ENCODE measurements around the gene NRXN2. TPM values are rescaled to one million over a fixed set of nuclear protein-coding genes. Genes with fewer than 3 reads are reported as not detected.

The NRXN2 gene
- total RNA-seq, 1 donor from 2014 or later = 2.2 TPM

GRCh38 chr11:64726867-64727530 is 4.0 kb upstream of the NRXN2 start:
- H3K9ac ChIP-seq = no peak overlapping the region
- TF ChIP-seq CTCF (IDR thresholded peaks at IDR 0.05) = no peak
- no peak for TF ChIP-seq EZH2 (IDR thresholded peaks at IDR 0.05)
- no peak for TF ChIP-seq EZH2phosphoT487 (IDR thresholded peaks at IDR 0.05)
- DNase-seq (ENCODE audit: low spot score) = no peak
- no peak overlapping the region for H3K4me3 ChIP-seq
- Mint-ChIP-seq H3K4me1 (peaks cover 58% of the 10 kb centered on the region), H3K27ac (peak overlapping the region; percentile 81), H3K36me3 (peaks cover 2% of the 10 kb centered on the region), H3K9me3 (no peaks in the 10 kb centered on the region), H3K4me3 (peak overlapping the region; percentile 71), H3K27me3 (ENCODE audit: insufficient read depth, low read depth) (peaks cover 16% of the 10 kb centered on the region)
- H3K27me3 ChIP-seq = peaks cover 23% of the 10 kb centered on the region
- no peak overlapping the region for H3K4me2 ChIP-seq
- no peaks in the 10 kb centered on the region for H3K36me3 ChIP-seq
- peaks cover 25% of the 10 kb centered on the region for H3K4me1 ChIP-seq
- no peaks in the 10 kb centered on the region for H3K9me3 ChIP-seq (ENCODE audit: low read depth)
- H4K20me1 ChIP-seq (ENCODE audit: low read depth) = no peaks in the 10 kb centered on the region
- H3K27ac ChIP-seq = no peak overlapping the region
- H2AFZ ChIP-seq (replicated peaks) = no peak overlapping the region
- peaks cover 18% of the 10 kb centered on the region for H3F3A ChIP-seq (ENCODE audit: low read depth)
- no peaks in the 10 kb centered on the region for H3K79me2 ChIP-seq (ENCODE audit: low read depth)

- Histone ChIP-seq H3K9ac (no peak overlapping the region), H3F3A (ENCODE audit: low read depth) (peaks cover 13% of the 10 kb centered on the region), H3K4me3 (no peak overlapping the region), H3K27me3 (peaks cover 31% of the 10 kb centered on the region), H3K79me2 (ENCODE audit: low read depth) (no peaks in the 10 kb centered on the region), H3K4me2 (peak overlapping the region; percentile 40), H4K20me1 (ENCODE audit: low read depth) (no peaks in the 10 kb centered on the region), H3K4me1 (peaks cover 25% of the 10 kb centered on the region), H3K27ac (no peak overlapping the region), H3K36me3 (no peaks in the 10 kb centered on the region), H2AFZ (replicated peaks) (peak overlapping the region; percentile 53), H3K9me3 (ENCODE audit: low read depth) (no peaks in the 10 kb centered on the region)
- no peaks in the 10 kb centered on the region for H3K36me3 Mint-ChIP-seq
- no peaks in the 10 kb centered on the region for H3K9me3 Mint-ChIP-seq
- peaks cover 19% of the 10 kb centered on the region for H3K27me3 Mint-ChIP-seq (ENCODE audit: insufficient read depth, low read depth)
- H3K4me3 Mint-ChIP-seq = no peak overlapping the region
- H3K4me1 Mint-ChIP-seq = peaks cover 58% of the 10 kb centered on the region
- H3K27ac Mint-ChIP-seq = peak overlapping the region; percentile 81
- TF ChIP-seq EZH2phosphoT487 (IDR thresholded peaks at IDR 0.05) = no peak
- TF ChIP-seq EZH2 (IDR thresholded peaks at IDR 0.05) = no peak
- TF ChIP-seq CTCF (IDR thresholded peaks at IDR 0.05) = no peak
- peak; percentile 36 for DNase-seq (ENCODE audit: low spot score)
These were observed 3.2 kb upstream of the NRXN2 start for GRCh38 chr11:64726211-64726641.

GRCh38 chr11:64724863-64725532 is 2.0 kb upstream of the NRXN2 start:
- peaks cover 5% of the 10 kb centered on the region for H3F3A ChIP-seq (ENCODE audit: low read depth)
- Mint-ChIP-seq H3K27me3 (ENCODE audit: insufficient read depth, low read depth) (peaks cover 28% of the 10 kb centered on the region), H3K27ac (peak overlapping the region; percentile 43), H3K9me3 (no peaks in the 10 kb centered on the region), H3K4me1 (peaks cover 51% of the 10 kb centered on the region), H3K4me3 (peak overlapping the region; percentile 78), H3K36me3 (no peaks in the 10 kb centered on the region)
- no peak overlapping the region for H3K4me3 ChIP-seq
- H3K4me2 ChIP-seq = peak overlapping the region; percentile 40
- peaks cover 34% of the 10 kb centered on the region for H3K27me3 ChIP-seq
- no peak overlapping the region for H3K9ac ChIP-seq
- H3K27ac ChIP-seq = no peak overlapping the region
- no peak for DNase-seq (ENCODE audit: low spot score)
- peaks cover 20% of the 10 kb centered on the region for H3K4me1 ChIP-seq
- H4K20me1 ChIP-seq (ENCODE audit: low read depth) = no peaks in the 10 kb centered on the region
- TF ChIP-seq CTCF (IDR thresholded peaks at IDR 0.05) (no peak), EZH2phosphoT487 (IDR thresholded peaks at IDR 0.05) (no peak), EZH2 (IDR thresholded peaks at IDR 0.05) (no peak)
- no peaks in the 10 kb centered on the region for H3K79me2 ChIP-seq (ENCODE audit: low read depth)
- no peaks in the 10 kb centered on the region for H3K36me3 ChIP-seq
- no peaks in the 10 kb centered on the region for H3K9me3 ChIP-seq (ENCODE audit: low read depth)
- no peak overlapping the region for H2AFZ ChIP-seq (replicated peaks)
